HG03442 (cell line): ENCODE results near the gene TMPRSS12.
"Not testable (repeated sequence)": the region's sequence is repeated elsewhere in the genome, so short reads cannot be mapped to it uniquely, and the experiment has no call there.

Experiments
- ATAC-seq: cut with Tn5 transposase; IDR thresholded peaks from one replicate; pipeline ENCODE4 v1.9.1; 2021; ENCODE audit warnings: mild to moderate bottlenecking, moderate library complexity; ENCODE audit not compliant: unreplicated experiment

Gene TMPRSS12

DNA sequence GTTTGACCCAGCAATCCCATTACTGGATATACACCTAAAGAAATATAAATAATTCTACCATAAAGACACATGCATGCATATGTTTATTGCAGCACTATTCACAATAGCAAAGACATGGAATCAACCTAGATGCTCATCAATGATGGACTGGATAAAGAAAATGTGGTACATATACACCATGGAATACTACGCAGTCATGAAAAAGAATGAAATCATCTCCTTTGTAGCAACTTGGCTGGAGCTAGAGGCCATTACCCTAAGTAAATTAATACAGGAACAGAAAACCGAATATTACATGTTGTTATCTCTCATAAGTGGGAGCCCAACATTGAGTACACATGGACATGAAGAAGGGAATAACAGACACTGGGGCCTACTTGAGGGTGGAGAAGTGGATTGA lies 13.0 kb downstream of the TMPRSS12 start:
- not testable (repeated sequence) for ATAC-seq

DNA sequence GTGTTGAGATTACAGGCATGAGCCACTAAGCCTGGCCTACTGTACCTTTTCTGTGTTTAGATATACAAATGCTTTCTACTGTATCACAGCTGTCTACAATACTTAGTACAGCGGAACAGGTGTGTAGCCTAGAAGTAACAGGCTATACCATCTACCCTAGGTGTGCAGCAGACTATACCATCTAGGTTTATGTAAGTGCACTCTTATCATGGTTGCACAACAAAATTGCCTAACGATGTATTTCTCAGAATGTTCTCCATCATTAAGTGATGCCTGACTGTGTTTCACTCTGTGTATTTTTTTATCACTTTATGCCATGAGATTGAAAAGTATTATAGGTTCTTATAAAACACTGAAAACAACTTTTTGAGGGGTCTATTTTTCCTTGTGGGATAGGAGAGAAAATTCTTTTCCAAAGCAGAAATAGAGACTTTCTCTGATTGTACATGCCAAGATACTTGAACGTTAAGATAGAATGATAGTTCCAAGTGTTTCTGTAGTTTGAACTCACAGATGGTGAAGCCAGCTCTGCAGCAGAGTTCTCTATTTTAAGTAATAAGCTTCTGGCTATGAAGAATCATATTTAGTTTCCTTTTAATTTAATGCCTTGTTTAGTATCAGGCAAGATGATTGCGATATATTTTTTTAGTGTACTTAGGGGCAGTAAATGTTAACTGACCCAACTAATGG lies 17.0 kb downstream of the TMPRSS12 start:
- ATAC-seq = no peak

DNA sequence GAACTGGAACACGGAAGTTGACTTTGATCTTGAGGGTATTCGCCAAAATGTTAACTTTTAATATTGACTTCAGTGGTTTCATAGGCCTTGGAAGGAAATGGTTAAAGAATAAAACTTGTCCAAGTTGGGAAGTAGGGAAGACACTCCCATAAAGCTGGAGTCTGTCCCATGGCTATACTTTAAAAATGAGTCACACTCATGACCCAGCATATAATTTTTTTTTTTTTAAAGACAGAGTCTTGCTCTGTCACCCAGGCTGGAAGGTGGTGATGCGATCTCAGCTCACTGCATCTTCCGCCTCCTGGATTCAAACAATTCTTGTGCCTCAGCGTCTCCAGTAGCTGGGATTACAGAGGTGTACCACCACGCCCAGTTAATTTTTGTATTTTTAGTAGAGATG lies 19.6 kb downstream of the TMPRSS12 start:
- no peak for ATAC-seq

DNA sequence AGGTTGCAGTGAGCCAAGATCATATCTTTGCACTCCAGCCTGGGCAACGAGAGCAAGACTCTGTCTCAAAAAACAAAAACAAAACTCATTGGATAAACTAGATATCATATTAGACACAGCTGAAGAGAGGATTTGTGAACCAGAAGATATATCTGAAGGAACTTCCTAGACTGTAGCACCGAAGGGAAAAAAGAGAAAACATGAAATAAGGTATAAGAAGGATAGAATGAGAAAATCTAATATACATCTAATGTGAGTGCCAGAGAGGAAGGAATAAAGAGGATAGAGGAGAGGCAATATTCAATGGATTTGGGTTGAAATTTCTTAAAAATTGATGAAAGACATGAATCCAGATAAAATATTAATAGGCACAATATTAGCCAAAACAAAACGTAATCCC lies 22.5 kb downstream of the TMPRSS12 start:
- ATAC-seq = no peak

DNA sequence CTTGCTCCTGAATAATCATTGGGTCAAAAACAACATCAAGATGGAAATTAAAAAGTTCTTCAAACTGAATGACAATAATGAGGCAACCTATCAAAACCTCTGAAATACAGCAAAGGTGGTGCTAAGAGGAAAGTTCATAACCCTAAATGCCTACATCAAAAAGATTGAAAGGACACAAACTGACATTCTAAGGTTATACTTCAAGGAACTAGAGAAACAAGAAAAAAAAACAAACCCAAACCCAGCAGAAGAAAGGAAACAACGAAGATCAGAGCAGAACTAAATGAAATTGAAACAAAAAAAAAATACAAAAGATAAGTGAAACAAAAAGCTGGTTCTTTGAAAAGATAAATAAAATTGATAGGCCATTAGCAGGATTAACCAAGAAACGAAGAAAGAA lies 26.2 kb downstream of the TMPRSS12 start:
- ATAC-seq = not testable (repeated sequence)

DNA sequence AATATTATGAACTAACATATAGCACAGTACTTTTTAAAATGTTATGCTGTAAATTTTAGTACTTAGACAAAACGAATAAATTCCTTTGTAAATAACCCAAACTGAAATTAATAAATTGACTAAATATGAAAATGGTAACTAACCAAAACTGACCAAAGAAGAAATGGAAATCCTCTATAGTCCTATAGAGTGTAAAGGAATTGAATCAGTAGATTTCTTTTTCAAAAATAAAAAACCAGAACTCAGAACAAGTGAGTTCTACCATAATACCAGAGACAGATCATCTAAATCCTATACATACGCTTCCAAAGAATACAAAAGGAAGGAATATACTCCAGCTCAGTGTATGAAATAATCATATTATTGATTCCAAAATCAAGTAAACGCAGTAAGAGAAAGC lies 39.8 kb downstream of the TMPRSS12 start:
- ATAC-seq = no peak

DNA sequence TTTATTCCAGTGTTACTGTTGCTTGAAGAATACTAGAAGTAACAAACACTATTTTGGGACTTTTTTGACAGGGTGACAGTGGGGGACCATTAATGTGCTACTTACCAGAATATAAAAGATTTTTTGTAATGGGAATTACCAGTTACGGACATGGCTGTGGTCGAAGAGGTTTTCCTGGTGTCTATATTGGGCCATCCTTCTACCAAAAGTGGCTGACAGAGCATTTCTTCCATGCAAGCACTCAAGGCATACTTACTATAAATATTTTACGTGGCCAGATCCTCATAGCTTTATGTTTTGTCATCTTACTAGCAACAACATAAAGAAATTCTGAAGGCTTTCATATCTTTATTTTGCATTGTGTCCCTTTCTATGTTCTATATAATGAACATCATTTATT lies 44.5 kb downstream of the TMPRSS12 start:
- no peak for ATAC-seq

DNA sequence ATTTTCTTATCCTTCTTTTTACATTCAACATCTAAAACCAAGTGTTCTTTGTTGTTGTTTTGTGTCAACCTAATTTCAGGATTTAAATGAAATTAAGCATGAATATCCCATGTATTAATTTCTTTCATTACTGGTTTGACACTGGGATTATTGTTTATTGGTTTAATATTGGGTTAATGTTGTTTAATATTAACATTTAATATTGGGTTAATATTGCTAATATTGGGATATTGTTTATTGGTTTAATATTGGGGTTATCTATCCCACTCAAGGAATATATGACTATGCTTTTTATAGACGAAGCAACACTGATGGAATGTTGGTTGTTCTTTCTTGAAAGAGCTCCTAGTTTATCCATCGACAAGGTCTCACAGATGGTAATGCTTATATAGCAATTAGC lies 45.9 kb downstream of the TMPRSS12 start:
- ATAC-seq = no peak

DNA sequence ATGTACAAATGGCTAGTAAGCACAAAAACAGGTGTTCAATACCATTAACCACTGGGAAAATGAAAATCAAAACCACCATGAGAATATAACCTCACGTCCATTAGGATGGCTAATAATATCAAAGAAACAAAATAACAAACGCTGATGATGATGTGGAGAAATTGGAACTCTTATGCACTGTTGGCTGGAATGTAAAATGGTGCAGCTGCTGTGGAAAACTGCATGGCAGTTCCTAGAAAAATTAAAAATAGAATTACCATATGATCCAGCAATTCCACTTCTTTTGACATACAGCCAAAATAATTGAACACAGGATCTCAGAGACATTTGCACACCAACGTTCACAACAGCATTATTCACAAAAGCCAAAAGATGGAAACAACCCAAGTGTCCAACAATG lies 51.5 kb downstream of the TMPRSS12 start:
- no peak for ATAC-seq

DNA sequence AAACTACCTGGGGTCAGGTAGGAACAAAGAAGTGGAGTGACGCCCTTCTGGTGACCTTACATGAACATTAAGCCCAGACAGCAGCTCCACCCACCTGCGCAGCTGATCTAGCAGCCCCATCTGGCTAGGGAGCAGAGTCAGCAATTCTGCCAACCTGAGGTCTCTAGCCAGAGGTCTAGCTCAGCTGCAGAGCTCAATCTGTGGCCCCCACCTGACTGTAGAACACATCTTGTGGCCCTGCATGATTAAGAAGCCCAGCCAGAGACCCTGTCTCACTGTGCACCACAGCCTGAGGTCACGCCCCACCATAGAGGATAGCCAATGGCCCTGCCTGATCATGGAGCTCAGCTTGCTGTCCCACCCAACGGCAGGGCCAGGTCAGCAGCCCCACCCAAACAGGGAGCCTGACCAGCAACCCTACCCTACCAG lies 59.0 kb downstream of the TMPRSS12 start:
- no peak for ATAC-seq

DNA sequence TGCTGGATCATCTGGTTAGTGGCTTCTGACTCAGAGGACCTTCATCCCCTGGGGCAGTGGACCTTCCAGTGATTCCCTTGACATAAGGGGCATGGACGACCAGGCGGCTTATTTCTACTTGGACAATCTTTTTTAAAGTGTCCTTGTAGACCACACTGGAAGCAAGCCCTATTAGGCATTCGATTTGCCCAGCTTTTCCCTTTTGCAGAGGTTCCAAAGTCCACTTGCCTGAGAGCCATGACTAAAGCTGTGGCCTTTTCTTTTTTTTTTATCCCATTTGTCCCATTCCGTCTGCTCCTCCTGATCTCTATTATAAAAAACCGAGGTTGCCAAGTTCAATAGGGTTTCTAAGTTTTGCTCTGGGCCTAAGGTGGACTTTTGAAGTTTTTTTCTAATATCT lies 65.8 kb downstream of the TMPRSS12 start:
- not testable (repeated sequence) for ATAC-seq

DNA sequence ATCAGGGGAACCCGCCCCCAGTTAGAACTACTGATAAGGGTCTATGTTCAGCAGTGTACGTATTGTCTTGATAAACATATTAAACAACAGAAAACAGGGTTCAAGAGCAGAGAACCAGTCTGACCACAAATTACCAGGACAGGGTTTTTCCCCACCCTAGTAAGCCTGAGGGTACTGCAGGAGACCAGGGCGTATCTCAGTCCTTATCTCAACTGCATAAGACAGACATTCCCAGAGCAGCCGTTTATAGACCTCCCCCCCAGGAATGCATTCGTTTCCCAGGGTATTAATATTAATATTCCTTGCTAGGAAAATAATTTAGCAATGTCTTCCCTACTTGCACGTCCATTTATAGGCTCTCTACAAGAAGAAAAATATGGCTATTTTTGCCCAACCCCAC lies 69.6 kb downstream of the TMPRSS12 start:
- ATAC-seq = not testable (repeated sequence)

DNA sequence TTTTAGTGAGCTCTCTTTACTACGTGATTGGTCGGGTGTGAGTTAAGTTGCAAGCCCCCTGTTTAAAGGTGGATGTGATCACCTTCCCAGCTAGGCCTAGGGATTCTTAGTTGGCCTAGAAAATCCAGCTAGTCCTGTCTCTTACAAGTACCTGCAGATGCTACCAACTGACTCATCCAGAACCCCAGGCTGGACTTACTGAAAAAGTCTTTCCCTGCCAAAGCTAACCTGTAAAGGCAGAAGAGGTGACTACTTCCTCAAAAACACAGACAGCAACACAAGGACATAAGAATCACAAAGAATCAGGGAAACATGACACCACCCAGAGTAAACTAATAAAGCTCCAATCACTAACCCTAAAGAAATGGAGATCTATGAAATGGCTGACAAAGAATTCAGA lies 70.5 kb downstream of the TMPRSS12 start:
- ATAC-seq = no peak

DNA sequence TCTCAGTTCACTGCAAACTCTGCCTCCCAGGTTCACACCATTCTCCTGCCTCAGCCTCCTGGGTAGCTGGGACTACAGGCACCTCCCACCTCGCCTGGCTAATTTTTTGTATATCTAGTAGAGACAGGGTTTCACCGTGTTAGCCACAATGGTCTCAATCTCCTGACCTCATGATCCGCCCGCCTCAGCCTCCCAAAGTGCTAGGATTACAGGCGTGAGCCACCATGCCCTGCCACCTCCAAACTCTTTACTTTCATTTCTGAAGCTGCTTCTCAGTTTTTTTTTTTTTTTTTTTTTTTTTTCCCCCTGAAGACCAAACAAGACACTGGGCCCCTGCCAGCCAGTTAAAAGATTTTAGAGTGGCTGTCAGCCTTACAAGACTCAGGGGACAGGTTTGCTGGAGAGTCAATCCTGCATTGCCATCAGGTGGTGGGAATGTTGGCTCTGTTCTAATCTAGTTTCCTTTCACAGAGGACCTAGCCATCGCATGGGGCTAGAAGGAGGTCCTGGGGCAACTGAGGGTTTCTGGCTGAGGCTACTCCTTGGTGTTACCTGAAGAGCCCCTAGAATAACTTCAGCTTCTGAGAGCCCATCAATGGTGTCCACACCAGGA lies 72.3 kb downstream of the TMPRSS12 start:
- ATAC-seq = no peak

DNA sequence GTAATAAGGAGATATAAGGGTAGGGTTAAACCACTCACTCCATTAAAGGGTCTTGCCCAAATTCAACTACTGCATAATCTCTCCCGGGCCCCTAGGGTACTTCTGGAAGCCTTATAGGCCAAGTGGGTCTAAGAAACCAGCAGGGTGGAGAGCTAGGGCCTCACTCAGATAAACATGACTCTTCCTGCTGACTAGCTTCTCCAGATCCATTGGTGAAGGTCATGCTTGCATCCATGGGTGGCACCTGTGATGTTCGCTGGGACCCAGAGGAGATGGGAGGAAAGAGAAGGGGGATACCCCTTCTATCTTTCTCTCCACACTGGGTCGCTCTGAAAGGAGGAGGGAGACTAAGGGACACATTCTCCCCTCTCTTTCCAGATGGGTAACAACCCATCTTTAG lies 73.6 kb downstream of the TMPRSS12 start:
- ATAC-seq = no peak

DNA sequence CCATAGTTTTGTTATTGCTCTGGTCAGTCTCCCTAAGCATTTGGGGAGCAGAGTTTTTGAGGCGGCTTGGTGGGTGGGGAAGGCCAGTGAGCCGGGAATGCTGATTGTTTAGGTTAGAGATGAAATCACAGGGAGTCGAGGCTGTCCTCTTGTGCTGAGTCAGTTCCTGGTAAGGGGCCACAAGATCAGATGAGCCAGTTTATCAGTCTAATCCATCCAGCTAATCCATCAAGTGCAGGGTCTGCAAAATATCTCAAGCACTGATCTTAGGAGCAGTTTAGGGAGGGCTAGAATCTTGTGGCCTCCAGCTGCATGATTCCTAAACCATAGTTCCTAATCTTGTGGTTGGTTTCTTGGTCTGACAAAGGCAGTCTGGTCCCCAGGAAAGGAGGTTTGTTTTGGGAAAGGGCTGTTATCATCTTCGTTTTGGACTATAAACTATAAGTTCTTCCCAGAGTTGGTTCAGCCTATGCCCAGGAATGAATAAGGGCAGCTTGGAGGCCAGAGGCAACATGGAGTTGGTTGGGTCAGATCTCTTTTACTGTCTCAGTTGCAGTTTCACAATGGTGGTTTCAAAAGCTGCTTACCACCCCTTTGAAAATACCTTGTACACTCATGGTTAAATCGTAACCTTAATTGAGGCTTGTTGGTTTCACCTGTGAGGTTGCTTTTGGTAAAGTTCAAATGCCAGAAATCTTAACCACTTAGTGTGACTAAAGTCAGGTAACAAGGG lies 76.0 kb downstream of the TMPRSS12 start:
- no peak for ATAC-seq

DNA sequence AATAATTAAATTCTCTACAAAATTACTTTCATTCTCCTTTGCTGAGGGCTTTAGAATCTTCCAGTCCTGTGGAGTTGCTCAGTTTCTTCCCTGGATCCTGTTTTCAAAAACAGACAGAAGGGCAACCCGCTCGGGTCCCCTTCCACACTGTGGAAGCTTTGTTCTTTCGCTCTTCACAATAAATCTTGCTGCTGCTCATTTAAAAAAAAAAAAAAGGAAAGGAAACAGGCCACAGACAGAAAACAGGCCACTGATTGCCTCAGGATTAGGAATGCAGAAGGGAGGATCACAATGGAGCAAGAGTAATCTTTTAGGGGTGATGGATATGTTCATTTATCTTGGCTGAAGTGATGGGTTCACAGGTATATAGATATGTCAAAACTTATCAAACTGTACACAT lies 80.1 kb downstream of the TMPRSS12 start:
- no peak for ATAC-seq

DNA sequence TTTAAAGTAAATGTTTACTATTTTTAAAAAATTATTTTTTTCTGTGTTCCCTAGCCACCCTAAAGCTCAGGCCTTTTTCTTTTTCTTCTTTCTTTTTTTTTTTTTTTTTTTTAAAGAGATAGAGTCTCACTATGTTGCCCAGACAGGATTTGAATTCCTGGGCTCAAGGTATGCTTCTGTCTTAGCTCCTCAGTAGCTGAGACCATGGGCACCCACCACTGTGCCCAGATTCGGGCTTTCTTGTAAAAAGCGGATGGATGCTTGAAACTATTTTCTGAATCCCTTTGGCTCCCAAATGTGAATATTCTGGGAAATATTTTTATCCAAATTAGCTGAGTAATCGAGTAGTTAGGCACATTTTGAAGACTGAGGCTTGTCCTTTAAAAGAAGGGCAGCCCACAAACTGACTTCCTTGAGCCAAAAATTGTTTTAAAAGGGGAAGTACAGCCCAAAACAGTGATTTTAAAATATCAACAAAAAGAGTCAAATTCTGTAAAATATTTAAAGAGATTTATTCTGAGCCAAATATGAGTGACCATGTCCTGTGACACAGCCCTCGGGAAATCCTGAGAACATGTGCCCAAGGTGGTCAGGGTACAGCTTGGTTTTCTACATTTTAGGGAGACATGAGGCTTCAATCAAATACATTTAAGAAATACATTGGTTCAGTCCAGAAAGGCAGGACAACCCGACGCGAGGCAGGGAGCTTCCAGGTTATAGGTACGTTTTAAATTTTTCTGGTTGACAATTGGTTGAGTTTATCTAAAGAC lies 80.8 kb downstream of the TMPRSS12 start:
- no peak for ATAC-seq

DNA sequence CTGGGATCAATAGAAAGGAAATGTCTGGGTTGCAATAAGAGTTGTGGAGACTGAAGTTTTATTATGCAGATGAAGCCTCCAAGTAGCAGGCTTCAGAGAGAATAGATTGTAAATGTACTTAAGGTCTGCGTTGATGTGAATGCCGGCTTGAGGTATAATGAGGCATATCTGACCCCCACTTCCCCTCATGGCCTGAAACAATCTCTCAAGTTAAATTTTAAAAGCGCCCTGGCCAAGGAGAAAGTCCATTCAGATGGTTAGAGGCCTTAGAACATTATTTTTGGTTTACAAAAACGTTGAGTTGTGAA lies 81.4 kb downstream of the TMPRSS12 start:
- no peak for ATAC-seq

DNA sequence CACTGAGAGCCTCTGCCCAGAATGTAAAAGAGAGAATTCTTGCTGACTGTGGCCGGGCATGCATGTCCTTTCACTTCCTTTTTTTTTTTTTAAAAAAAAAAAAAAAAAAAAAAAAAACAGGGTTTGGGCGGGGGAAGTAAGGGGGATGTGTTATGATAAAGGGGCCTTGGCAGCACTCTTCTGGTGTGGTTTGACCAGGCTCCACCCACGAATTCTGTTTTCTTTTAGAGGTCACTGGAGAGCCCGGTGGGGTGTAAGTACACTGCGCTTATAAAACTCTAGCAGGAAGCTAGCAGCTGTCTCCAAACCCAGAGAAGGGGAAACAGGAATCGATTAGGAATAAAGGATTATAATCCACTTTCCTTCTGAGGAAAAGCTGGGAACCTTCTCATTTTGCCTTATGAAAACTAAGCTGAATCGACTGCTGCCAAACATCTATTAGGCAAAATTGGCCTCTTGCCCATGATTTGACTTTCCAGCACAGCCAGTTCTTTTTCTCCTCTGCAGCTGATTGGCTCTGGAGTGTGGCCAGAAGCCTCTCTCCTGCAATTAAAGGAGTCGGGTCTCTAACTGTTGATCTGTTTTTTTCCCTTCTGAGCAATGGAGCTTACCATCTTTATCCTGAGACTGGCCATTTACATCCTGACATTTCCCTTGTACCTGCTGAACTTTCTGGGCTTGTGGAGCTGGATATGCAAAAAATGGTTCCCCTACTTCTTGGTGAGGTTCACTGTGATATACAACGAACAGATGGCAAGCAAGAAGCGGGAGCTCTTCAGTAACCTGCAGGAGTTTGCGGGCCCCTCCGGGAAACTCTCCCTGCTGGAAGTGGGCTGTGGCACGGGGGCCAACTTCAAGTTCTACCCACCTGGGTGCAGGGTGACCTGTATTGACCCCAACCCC lies 82.0 kb downstream of the TMPRSS12 start:
- peak; percentile 86 for ATAC-seq

DNA sequence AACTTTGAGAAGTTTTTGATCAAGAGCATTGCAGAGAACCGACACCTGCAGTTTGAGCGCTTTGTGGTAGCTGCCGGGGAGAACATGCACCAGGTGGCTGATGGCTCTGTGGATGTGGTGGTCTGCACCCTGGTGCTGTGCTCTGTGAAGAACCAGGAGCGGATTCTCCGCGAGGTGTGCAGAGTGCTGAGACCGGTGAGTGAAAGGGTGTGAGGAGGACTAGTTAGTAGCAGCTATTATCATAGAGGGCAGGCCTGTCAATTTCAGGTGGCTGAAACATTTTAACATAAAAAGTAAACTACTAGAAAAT lies 82.6 kb downstream of the TMPRSS12 start:
- no peak for ATAC-seq
